Eye (tissue), 1 donor: ENCODE data around the gene HTR3A.
A peak's percentile ranks its signal among the peaks of the same experiment; 100 is the strongest.

ENCODE experiments used
- DNase-seq: peaks from one replicate; pipeline ENCODE4 v3.0.0-alpha.2; 2015

The HTR3A gene

GRCh38 chr11:114025329-114025907 lies 50.5 kb downstream of the HTR3A start:
- DNase-seq, result no peak

- DNase-seq, result peak; percentile 23
Observed at GRCh38 chr11:114026355-114026754, 51.4 kb downstream of the HTR3A start.

- DNase-seq, result no peak
Observed at GRCh38 chr11:114027391-114027790, 52.5 kb downstream of the HTR3A start.

- DNase-seq, result no peak
Observed at GRCh38 chr11:114027926-114028325, 53.0 kb downstream of the HTR3A start.

- no peak for DNase-seq
Observed at GRCh38 chr11:114031246-114031966, 56.5 kb downstream of the HTR3A start.

GRCh38 chr11:114031967-114032320 lies 57.0 kb downstream of the HTR3A start:
- DNase-seq, result no peak

- no peak for DNase-seq
Observed at GRCh38 chr11:114033066-114033465, 58.2 kb downstream of the HTR3A start.

- no peak for DNase-seq
Observed at GRCh38 chr11:114033572-114033971, 58.7 kb downstream of the HTR3A start.

- no peak for DNase-seq
Observed at GRCh38 chr11:114034956-114035355, 60.0 kb downstream of the HTR3A start.

- peak; percentile 83 for DNase-seq
Observed at GRCh38 chr11:114036147-114036811, 61.4 kb downstream of the HTR3A start.

GRCh38 chr11:114036958-114037357 lies 62.0 kb downstream of the HTR3A start:
- no peak for DNase-seq

GRCh38 chr11:114039551-114039950 lies 64.6 kb downstream of the HTR3A start:
- no peak for DNase-seq
